WTC11 (cell line): ENCODE results near the gene PSMG4. TPM values are rescaled to one million over a fixed set of nuclear protein-coding genes. Genes with fewer than 3 reads are reported as not detected.

ENCODE experiments used
- ATF1 ChIP-seq: sonication (generic); formaldehyde crosslinking; IDR thresholded peaks from 2 replicates; pipeline ENCODE4 v1.8.1; 2023; ENCODE audit warnings: mild to moderate bottlenecking, moderate library complexity, missing genetic modification reagents
- ERG ChIP-seq: fragments of 250-450 bp; sonication (Bioruptor Pico); IDR thresholded peaks from 2 replicates; pipeline ENCODE4 v1.8.0; 2021; ENCODE audit warnings: mild to moderate bottlenecking
- ESRRA ChIP-seq: sonication (generic); formaldehyde crosslinking; IDR thresholded peaks from 2 replicates; pipeline ENCODE4 v1.8.1; 2022; ENCODE audit warnings: mild to moderate bottlenecking, missing genetic modification reagents, borderline replicate concordance
- HMGA2 ChIP-seq: fragments of 250-450 bp; sonication (Bioruptor Pico); IDR thresholded peaks from 2 replicates; pipeline ENCODE4 v1.4.0; 2021; ENCODE audit warnings: mild to moderate bottlenecking, moderate library complexity
- HMGXB4 ChIP-seq: sonication (generic); formaldehyde crosslinking; IDR thresholded peaks from 2 replicates; pipeline ENCODE4 v1.8.1; 2023; ENCODE audit warnings: mild to moderate bottlenecking, moderate library complexity, missing genetic modification reagents
- KAT7 ChIP-seq: sonication (generic); formaldehyde crosslinking; IDR thresholded peaks from 2 replicates; pipeline ENCODE4 v1.8.1; 2023; ENCODE audit warnings: missing genetic modification reagents, mild to moderate bottlenecking, borderline replicate concordance
- MXD4 ChIP-seq: fragments of 250-450 bp; sonication (Bioruptor Pico); IDR thresholded peaks from 2 replicates; pipeline ENCODE4 v1.8.0; 2021; ENCODE audit warnings: mild to moderate bottlenecking, moderate library complexity, borderline replicate concordance
- NFATC4 ChIP-seq: fragments of 250-450 bp; sonication (Bioruptor Pico); IDR thresholded peaks from 2 replicates; pipeline ENCODE4 v1.9.0; 2021; ENCODE audit warnings: mild to moderate bottlenecking
- NR3C1 ChIP-seq: sonication (generic); formaldehyde crosslinking; conservative IDR thresholded peaks from 2 replicates; pipeline ENCODE4 v1.8.1; 2023; ENCODE audit warnings: low read depth, mild to moderate bottlenecking, missing genetic modification reagents
- OVOL2 ChIP-seq: fragments of 250-450 bp; sonication (Bioruptor Pico); IDR thresholded peaks from 2 replicates; pipeline ENCODE4 v1.9.0; 2021; ENCODE audit warnings: mild to moderate bottlenecking, borderline replicate concordance
- RELA ChIP-seq: sonication (generic); formaldehyde crosslinking; IDR thresholded peaks from 2 replicates; pipeline ENCODE4 v1.8.1; 2022; ENCODE audit warnings: missing genetic modification reagents, mild to moderate bottlenecking, borderline replicate concordance
- TCF7 ChIP-seq: sonication (generic); formaldehyde crosslinking; IDR thresholded peaks from 2 replicates; pipeline ENCODE4 v1.8.0; 2022; ENCODE audit warnings: mild to moderate bottlenecking, low read depth, missing genetic modification reagents, moderate library complexity
- TEAD1 ChIP-seq: sonication (generic); formaldehyde crosslinking; IDR thresholded peaks from 2 replicates; pipeline ENCODE4 v1.8.0; 2022; ENCODE audit warnings: mild to moderate bottlenecking, missing genetic modification reagents
- USF2 ChIP-seq: sonication (generic); formaldehyde crosslinking; IDR thresholded peaks from 2 replicates; pipeline ENCODE4 v1.8.1; 2023; ENCODE audit warnings: mild to moderate bottlenecking, missing genetic modification reagents, moderate library complexity
- ZNF219 ChIP-seq: sonication (generic); formaldehyde crosslinking; IDR thresholded peaks from 2 replicates; pipeline ENCODE4 v1.8.0; 2023; ENCODE audit warnings: missing genetic modification reagents, mild to moderate bottlenecking, borderline replicate concordance
- ZNF263 ChIP-seq: sonication (generic); formaldehyde crosslinking; IDR thresholded peaks from 2 replicates; pipeline ENCODE4 v1.8.1; 2022; ENCODE audit warnings: low read depth, mild to moderate bottlenecking, moderate library complexity, missing genetic modification reagents
- ZNF423 ChIP-seq: fragments of 250-450 bp; sonication (Bioruptor Pico); IDR thresholded peaks from 2 replicates; pipeline ENCODE4 v2.1.2; 2022; ENCODE audit warnings: mild to moderate bottlenecking, moderate library complexity
- ZNF532 ChIP-seq: fragments of 250-450 bp; sonication (Bioruptor Pico); IDR thresholded peaks from 2 replicates; pipeline ENCODE4 v1.9.0; 2021; ENCODE audit warnings: mild to moderate bottlenecking, borderline replicate concordance
- total RNA-seq: library from RNA; stranded (reverse); gene quantifications from 3 replicates; pipeline ENCODE4 v1.2.3, GENCODE V29; 2021
- TF ChIP-seq, protein P1 (sequence below): sonication (generic); formaldehyde crosslinking; IDR thresholded peaks from 2 replicates; pipeline ENCODE4 v1.8.1; 2022; ENCODE audit warnings: mild to moderate bottlenecking, missing genetic modification reagents, moderate library complexity, borderline replicate concordance
- TF ChIP-seq, protein P2 (sequence below): sonication (generic); formaldehyde crosslinking; IDR thresholded peaks from 2 replicates; pipeline ENCODE4 v1.8.1; 2023; ENCODE audit warnings: mild to moderate bottlenecking, missing genetic modification reagents, borderline replicate concordance
- TF ChIP-seq, protein P3 (sequence below): sonication (generic); formaldehyde crosslinking; IDR thresholded peaks from 2 replicates; pipeline ENCODE4 v1.8.1; 2022; ENCODE audit warnings: low read depth, mild to moderate bottlenecking, moderate library complexity, missing genetic modification reagents, borderline replicate concordance
- TF ChIP-seq, protein P4 (sequence below): fragments of 250-450 bp; sonication (Bioruptor Pico); IDR thresholded peaks from 2 replicates; pipeline ENCODE4 v2.1.2; 2022; ENCODE audit warnings: mild to moderate bottlenecking, moderate library complexity

PSMG4 gene
- total RNA-seq, 1 experiment from 2014 or later = 38.2 TPM

DNA sequence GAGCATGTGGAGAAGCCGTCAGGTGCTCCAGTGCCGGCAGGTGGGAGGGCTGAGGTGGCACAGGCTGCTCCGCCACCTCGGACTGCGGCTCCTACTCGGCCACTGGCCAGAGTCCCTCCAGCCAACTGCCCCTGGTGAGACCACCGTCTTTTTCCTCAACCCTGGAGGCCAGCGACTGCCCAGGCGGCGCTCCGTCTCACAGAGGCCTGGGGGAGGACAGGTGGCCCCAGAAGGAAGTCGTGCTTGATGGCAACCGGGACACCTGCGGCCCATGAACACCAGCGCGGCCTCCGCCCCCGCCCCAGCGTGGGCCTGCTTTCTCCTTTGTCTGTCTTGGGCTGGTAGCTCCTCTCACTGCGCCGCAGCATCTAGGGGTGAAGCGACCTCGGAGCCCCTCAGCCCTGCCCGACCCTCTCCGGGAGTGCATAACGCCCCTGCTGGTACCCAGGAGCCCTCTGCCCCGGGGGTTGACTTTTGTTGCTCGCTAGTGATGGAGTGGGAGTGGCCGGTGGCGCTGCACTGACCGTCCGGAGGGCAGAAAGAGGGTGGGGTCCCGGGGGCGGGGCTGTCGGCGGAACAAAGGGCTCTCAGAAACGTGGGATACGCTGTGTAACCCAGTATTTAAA, 30.6 kb upstream of the PSMG4 start (continued):
- TF ChIP-seq, protein P1, sequence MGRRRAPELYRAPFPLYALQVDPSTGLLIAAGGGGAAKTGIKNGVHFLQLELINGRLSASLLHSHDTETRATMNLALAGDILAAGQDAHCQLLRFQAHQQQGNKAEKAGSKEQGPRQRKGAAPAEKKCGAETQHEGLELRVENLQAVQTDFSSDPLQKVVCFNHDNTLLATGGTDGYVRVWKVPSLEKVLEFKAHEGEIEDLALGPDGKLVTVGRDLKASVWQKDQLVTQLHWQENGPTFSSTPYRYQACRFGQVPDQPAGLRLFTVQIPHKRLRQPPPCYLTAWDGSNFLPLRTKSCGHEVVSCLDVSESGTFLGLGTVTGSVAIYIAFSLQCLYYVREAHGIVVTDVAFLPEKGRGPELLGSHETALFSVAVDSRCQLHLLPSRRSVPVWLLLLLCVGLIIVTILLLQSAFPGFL (CRISPR knock-in tag) = no peak
- TF ChIP-seq MXD4 (CRISPR knock-in tag) (no peak), KAT7 (no peak), HMGA2 (CRISPR knock-in tag) (0 out of 2 replicates have a peak, but pooled peaks have one; percentile 34), NFATC4 (no peak), ZNF532 (no peak), ZNF423 (CRISPR knock-in tag) (no peak; the same call in 1 of the 2 replicates), TCF7 (CRISPR knock-in tag) (no peak), ATF1 (no peak), USF2 (CRISPR knock-in tag) (no peak), NR3C1 (no peak), OVOL2 (CRISPR knock-in tag) (no peak), RELA (CRISPR knock-in tag) (no peak; the same call in 1 of the 2 replicates), ERG (CRISPR knock-in tag) (no peak), ESRRA (CRISPR knock-in tag) (0 out of 2 replicates have a peak, but pooled peaks have one; percentile 31), ZNF263 (CRISPR knock-in tag) (no peak; the same call in 1 of the 2 replicates), ZNF219 (CRISPR knock-in tag) (0 out of 2 replicates have a peak, but pooled peaks have one; percentile 26), TEAD1 (CRISPR knock-in tag) (no peak; the same call in 1 of the 2 replicates), HMGXB4 (CRISPR knock-in tag) (no peak)
- TF ChIP-seq, protein P2, sequence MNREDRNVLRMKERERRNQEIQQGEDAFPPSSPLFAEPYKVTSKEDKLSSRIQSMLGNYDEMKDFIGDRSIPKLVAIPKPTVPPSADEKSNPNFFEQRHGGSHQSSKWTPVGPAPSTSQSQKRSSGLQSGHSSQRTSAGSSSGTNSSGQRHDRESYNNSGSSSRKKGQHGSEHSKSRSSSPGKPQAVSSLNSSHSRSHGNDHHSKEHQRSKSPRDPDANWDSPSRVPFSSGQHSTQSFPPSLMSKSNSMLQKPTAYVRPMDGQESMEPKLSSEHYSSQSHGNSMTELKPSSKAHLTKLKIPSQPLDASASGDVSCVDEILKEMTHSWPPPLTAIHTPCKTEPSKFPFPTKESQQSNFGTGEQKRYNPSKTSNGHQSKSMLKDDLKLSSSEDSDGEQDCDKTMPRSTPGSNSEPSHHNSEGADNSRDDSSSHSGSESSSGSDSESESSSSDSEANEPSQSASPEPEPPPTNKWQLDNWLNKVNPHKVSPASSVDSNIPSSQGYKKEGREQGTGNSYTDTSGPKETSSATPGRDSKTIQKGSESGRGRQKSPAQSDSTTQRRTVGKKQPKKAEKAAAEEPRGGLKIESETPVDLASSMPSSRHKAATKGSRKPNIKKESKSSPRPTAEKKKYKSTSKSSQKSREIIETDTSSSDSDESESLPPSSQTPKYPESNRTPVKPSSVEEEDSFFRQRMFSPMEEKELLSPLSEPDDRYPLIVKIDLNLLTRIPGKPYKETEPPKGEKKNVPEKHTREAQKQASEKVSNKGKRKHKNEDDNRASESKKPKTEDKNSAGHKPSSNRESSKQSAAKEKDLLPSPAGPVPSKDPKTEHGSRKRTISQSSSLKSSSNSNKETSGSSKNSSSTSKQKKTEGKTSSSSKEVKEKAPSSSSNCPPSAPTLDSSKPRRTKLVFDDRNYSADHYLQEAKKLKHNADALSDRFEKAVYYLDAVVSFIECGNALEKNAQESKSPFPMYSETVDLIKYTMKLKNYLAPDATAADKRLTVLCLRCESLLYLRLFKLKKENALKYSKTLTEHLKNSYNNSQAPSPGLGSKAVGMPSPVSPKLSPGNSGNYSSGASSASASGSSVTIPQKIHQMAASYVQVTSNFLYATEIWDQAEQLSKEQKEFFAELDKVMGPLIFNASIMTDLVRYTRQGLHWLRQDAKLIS (CRISPR knock-in tag) = 0 out of 2 replicates have a peak, but pooled peaks have one; percentile 10
- TF ChIP-seq, protein P3, sequence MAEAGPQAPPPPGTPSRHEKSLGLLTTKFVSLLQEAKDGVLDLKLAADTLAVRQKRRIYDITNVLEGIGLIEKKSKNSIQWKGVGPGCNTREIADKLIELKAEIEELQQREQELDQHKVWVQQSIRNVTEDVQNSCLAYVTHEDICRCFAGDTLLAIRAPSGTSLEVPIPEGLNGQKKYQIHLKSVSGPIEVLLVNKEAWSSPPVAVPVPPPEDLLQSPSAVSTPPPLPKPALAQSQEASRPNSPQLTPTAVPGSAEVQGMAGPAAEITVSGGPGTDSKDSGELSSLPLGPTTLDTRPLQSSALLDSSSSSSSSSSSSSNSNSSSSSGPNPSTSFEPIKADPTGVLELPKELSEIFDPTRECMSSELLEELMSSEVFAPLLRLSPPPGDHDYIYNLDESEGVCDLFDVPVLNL (CRISPR knock-in tag) = no peak
- TF ChIP-seq, protein P4, sequence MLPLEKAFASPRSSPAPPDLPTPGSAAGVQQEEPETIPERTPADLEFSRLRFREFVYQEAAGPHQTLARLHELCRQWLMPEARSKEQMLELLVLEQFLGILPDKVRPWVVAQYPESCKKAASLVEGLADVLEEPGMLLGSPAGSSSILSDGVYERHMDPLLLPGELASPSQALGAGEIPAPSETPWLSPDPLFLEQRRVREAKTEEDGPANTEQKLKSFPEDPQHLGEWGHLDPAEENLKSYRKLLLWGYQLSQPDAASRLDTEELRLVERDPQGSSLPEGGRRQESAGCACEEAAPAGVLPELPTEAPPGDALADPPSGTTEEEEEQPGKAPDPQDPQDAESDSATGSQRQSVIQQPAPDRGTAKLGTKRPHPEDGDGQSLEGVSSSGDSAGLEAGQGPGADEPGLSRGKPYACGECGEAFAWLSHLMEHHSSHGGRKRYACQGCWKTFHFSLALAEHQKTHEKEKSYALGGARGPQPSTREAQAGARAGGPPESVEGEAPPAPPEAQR = no peak
